RPMI7951 (cell line): Measurements from ENCODE around the gene DNAJC24. TPM values are rescaled to one million over a fixed set of nuclear protein-coding genes. Genes with fewer than 3 reads are reported as not detected.

Experiments used
- total RNA-seq: library from RNA; depleted of rRNA; stranded (reverse); fragments of >200 nt; shearing (Covaris generic); gene quantifications from 2 replicates; pipeline ENCODE4 v1.2.3, GENCODE V29; 2014; rRNA removed

The DNAJC24 gene
- total RNA-seq, 1 experiment from 2014 or later = 13.5 TPM

Other genes with a start within 250 kb of the DNAJC24 start
- gene DCDC1, start 121 bp upstream of the DNAJC24 start, total RNA-seq = under 0.01 TPM in 1 of 2 replicates, not detected in the other
- gene IMMP1L, start 139.8 kb downstream of the DNAJC24 start, total RNA-seq = 98.1 and 130 TPM in 2 replicates
- gene ELP4, start 139.9 kb downstream of the DNAJC24 start, total RNA-seq = 34.1 and 41.5 TPM in 2 replicates